ENCODE measurements around the gene MMRN2.

The MMRN2 gene

GRCh38 chr10:86946213-86947155 is 10.9 kb downstream of the MMRN2 start:
- Histone ChIP-seq H3K79me2 (no peaks in the 10 kb centered on the region), H3K4me1 (no peaks in the 10 kb centered on the region), H3K9me3 (ENCODE audit: control insufficient read depth, low read length) (no peaks in the 10 kb centered on the region)

DNA sequence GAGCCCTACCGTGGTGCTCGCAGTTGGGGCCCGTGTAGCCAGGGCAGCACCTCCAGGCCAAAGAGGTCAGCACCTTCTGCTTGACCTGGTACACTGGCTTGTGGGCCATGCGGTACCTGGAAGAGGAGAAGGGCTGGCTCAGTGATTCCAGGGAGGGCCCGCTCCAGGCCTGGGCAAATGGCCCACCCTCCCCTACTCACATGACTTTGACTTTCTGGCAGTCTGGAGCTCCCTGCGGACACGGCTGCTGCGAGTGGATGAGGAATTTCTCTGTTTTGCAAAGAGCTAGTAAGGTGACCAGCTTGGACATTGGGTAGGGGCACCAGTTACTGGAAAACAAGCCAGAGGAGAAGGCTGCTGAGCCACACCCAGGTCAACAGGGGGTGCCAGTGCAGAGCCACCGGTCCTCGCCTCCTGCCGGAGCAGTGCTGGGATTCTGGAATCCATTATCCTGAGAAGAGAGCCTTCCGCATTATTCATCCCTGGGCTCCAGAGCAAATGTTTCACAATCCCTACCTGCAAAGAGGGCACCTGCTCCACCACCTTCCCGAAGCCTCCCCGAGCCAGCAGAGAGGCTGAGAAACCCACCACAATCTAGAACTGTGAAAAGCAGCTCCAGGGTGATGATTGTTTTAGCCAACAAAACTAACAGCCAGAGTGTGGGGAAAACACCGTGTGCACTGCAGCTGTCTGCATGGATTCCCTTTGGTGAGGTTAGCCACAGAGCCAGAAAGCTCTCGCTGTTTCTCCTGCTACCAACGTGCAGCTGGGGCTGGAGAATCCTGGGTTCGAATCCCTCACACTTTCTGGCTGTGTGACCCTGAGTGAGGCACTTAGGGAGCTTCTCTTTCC is 11.8 kb downstream of the MMRN2 start:
- Histone ChIP-seq H3K27me3 (ENCODE audit: control insufficient read depth, insufficient read depth, low read length) (no peaks in the 10 kb centered on the region), H3K9me3 (ENCODE audit: control insufficient read depth, low read length) (no peaks in the 10 kb centered on the region), H3K4me3 (ENCODE audit: low read depth, low read length) (no peak overlapping the region), H3K36me3 (ENCODE audit: control insufficient read depth, insufficient read depth, low read length) (no peaks in the 10 kb centered on the region), H3K79me2 (no peaks in the 10 kb centered on the region), H3K27ac (no peak overlapping the region), H3K4me1 (no peaks in the 10 kb centered on the region), H3K4me2 (ENCODE audit: low read length) (no peak overlapping the region), H2AFZ (no peak overlapping the region), H3K9ac (no peak overlapping the region)
- no peak for TF ChIP-seq CTCF (IDR thresholded peaks at IDR 0.05)

More at GRCh38 chr10:86946213-86947155, 10.9 kb downstream of the MMRN2 start:
- Histone ChIP-seq H3K9ac (no peak overlapping the region), H3K36me3 (ENCODE audit: control insufficient read depth, insufficient read depth, low read length) (no peaks in the 10 kb centered on the region), H3K27me3 (ENCODE audit: control insufficient read depth, insufficient read depth, low read length) (no peaks in the 10 kb centered on the region), H3K4me2 (ENCODE audit: low read length) (no peak overlapping the region), H3K4me3 (ENCODE audit: low read depth, low read length) (no peak overlapping the region), H3K27ac (no peak overlapping the region), H2AFZ (no peak overlapping the region)
- no peak for TF ChIP-seq CTCF (IDR thresholded peaks at IDR 0.05)

DNA sequence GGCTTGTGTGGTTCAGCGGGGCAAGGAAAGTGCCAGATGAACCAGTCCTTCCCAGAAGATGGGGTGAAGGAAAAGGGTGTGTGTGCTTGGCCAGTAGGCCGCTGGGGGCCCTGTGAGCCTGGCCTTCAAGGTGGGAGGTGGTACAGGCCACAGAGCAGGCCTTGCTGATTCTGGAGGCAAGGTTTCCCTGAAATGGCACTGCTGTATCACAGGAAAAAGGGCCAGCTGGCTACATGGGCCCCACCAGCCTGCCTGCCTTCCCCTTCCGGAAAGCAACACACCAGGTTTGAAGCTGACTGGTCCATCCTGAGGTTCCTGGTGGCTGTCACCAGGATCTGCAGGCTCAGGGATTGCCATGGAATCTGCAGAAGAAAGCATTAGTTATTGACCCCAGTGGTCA is 12.5 kb downstream of the MMRN2 start:
- no peaks in the 10 kb centered on the region for H3K36me3 ChIP-seq (ENCODE audit: control insufficient read depth, insufficient read depth, low read length)

GRCh38 chr10:86944471-86944870 is 12.9 kb downstream of the MMRN2 start:
- no peaks in the 10 kb centered on the region for H3K36me3 ChIP-seq (ENCODE audit: control insufficient read depth, insufficient read depth, low read length)
- H3K27ac ChIP-seq = no peak overlapping the region
- H2AFZ ChIP-seq = no peak overlapping the region
- no peak for TF ChIP-seq CTCF (IDR thresholded peaks at IDR 0.05)
- no peak overlapping the region for H3K4me3 ChIP-seq (ENCODE audit: low read depth, low read length)
- no peaks in the 10 kb centered on the region for H3K27me3 ChIP-seq (ENCODE audit: control insufficient read depth, insufficient read depth, low read length)
- no peaks in the 10 kb centered on the region for H3K9me3 ChIP-seq (ENCODE audit: control insufficient read depth, low read length)
- no peaks in the 10 kb centered on the region for H3K79me2 ChIP-seq
- H3K4me1 ChIP-seq = no peaks in the 10 kb centered on the region
- H3K4me2 ChIP-seq (ENCODE audit: low read length) = no peak overlapping the region
- H3K9ac ChIP-seq = no peak overlapping the region

More for the DNA sequence above, 12.5 kb downstream of the MMRN2 start:
- Histone ChIP-seq H3K9ac (no peak overlapping the region), H3K4me2 (ENCODE audit: low read length) (no peak overlapping the region), H3K27ac (no peak overlapping the region), H3K27me3 (ENCODE audit: control insufficient read depth, insufficient read depth, low read length) (no peaks in the 10 kb centered on the region), H3K4me3 (ENCODE audit: low read depth, low read length) (no peak overlapping the region), H2AFZ (no peak overlapping the region), H3K9me3 (ENCODE audit: control insufficient read depth, low read length) (no peaks in the 10 kb centered on the region), H3K79me2 (no peaks in the 10 kb centered on the region), H3K4me1 (no peaks in the 10 kb centered on the region)
- no peak for TF ChIP-seq CTCF (IDR thresholded peaks at IDR 0.05)
